D721Med (cell line): Measurements from ENCODE around the gene MXRA8.

Experiments
- DNase-seq: peaks from one replicate; pipeline ENCODE4 v3.0.0; 2011; ENCODE audit warnings: low spot score; ENCODE audit not compliant: insufficient read length
- FAIRE-seq: peaks from 2 replicates; lab custom pipeline; 2011; peaks lifted over from hg19 to GRCh38; lab: Jason Lieb, UNC
- TF ChIP-seq, protein P1 (sequence below): IDR thresholded peaks from 2 replicates; pipeline ENCODE4 v1.5.1; 2012; ENCODE audit warnings: mild to moderate bottlenecking, control low read depth; ENCODE audit not compliant: insufficient read depth; ENCODE audit errors: missing control alignments

The MXRA8 gene

DNA sequence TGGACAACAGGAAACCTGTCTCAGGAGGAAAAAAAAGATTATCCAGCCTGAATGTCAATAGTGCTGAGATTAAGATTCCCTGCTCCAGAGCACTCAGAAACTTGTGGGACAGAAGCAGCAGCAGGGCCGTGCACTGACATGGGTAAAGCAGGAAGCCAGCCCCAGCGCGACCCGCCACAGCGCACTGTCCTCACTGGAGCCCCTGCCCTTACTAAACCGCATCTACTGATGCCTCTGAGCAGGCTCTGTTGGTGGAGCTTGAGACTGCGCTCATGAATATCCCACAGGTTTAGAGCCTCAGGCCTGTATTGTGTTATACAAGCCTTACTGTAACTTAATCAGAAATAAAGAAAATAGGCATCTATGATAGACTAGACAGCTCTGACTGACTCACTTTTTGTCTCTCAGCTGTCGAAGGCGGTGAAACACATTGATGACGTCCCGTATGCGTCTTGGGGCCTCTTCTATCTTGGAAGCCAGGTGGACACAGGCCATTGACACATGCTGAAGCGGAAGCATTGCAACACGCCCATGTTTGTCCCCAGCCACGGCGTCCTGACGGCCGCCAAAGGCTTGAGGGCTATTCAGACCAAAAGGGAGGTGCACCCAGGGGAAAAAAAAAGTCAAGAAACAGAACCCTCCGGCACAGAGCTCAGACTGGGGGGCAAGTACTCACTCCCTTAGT, 39.6 kb upstream of the MXRA8 start:
- FAIRE-seq = no peak

DNA sequence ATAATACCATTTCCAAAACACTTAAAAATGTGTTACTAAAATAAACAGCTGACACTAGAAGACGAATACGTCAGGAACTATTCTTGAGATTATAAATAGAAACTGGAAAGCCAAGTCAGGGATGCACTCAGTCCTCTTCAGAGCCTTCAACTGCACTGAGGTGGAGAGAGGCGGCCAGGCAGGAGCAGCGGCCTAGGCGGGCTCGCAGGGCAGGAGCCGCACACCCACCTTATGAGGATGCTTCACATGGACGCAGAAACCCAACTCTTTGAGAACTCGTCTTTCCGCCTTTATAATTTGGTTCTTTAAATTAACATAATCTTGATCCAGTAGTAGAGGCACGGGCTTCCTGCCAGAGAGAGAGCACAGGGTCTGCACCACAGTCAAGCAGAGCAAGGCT, 36.8 kb upstream of the MXRA8 start:
- TF ChIP-seq, protein P1, sequence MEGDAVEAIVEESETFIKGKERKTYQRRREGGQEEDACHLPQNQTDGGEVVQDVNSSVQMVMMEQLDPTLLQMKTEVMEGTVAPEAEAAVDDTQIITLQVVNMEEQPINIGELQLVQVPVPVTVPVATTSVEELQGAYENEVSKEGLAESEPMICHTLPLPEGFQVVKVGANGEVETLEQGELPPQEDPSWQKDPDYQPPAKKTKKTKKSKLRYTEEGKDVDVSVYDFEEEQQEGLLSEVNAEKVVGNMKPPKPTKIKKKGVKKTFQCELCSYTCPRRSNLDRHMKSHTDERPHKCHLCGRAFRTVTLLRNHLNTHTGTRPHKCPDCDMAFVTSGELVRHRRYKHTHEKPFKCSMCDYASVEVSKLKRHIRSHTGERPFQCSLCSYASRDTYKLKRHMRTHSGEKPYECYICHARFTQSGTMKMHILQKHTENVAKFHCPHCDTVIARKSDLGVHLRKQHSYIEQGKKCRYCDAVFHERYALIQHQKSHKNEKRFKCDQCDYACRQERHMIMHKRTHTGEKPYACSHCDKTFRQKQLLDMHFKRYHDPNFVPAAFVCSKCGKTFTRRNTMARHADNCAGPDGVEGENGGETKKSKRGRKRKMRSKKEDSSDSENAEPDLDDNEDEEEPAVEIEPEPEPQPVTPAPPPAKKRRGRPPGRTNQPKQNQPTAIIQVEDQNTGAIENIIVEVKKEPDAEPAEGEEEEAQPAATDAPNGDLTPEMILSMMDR = no peak
- FAIRE-seq = no peak
- no peak for DNase-seq

More for the DNA sequence above, 39.6 kb upstream of the MXRA8 start:
- TF ChIP-seq, protein P1 = no peak
- DNase-seq = no peak

DNA sequence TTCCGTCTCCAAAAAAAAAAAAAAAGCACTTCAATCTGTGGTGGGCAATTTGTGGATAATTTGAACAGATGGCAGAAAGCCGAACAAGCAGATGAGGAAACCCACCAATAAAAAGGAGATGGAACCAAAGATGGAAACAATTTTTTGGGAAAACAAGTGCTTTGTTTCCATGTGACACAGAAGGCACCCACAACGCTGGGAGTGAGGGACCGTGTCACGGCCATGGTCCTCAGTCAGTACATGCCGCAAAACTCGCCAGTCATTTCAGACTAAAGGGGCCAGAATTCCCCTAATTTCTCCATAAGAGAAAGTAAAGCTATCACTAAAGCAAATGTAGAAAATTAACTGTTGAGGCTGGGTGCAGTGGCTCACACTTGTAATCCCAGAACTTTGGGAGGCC, 35.8 kb upstream of the MXRA8 start:
- TF ChIP-seq, protein P1 = no peak
- FAIRE-seq = no peak
- DNase-seq = no peak

DNA sequence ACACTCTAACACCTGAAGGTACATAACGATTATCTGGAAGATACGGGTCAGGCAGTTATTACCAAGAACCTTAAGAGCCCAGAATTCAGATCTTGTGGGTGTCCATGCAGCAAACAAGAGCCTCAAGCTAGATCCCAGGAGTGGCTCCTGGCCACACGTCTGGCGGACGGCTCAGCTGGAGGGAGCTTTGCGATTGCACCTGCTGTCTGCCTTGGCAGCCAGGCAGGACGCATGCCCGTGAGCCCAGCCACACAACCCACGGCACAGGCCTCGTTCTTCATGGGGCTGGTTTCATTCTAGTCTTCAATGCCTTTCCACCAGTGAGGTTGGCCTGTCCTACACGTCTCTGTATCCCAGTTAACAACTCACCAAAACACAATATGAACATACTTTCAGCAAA, 35.1 kb upstream of the MXRA8 start:
- FAIRE-seq = no peak
- no peak for DNase-seq
- TF ChIP-seq, protein P1 = no peak

DNA sequence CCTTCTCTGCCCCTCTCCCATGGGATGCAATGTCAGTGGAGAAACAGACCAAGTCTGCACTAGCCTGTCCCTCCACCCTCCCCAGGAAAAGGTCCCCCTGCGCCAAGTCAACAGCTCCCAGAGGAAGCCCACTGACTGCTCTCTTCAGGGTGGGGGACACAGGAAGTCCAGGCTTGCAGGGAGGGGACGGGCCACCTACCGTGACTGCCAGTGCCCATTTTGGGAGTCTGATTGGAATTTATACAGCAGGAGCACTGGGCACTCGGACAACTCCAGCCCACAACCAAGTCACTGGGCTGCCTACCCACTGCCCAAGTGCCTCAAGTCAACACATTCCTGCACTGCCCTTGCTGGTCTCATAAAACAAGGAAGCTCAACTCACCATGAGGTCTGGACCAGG, 34.7 kb upstream of the MXRA8 start:
- TF ChIP-seq, protein P1 = no peak
- FAIRE-seq = no peak
- DNase-seq = no peak

DNA sequence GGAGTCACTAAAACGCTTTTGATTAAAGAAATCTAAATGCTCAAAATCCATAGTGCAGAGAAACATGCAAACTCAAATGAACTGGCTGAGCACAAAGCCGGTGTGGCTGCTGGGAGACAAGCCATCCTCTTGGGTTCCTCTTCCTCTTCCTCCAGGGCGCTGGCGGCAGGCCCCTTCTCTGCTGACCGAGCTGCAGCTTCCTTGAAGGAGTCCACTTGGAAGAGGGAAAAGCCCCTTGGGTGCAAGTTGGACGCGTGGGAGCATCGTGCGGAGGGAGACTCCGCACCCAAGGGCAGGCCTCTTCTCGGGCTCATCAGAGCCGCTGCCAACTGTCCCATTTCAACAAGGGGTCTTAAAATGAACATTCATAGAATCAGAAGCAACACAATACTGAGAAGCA, 32.9 kb upstream of the MXRA8 start:
- FAIRE-seq = no peak
- no peak for DNase-seq
- TF ChIP-seq, protein P1 = no peak

DNA sequence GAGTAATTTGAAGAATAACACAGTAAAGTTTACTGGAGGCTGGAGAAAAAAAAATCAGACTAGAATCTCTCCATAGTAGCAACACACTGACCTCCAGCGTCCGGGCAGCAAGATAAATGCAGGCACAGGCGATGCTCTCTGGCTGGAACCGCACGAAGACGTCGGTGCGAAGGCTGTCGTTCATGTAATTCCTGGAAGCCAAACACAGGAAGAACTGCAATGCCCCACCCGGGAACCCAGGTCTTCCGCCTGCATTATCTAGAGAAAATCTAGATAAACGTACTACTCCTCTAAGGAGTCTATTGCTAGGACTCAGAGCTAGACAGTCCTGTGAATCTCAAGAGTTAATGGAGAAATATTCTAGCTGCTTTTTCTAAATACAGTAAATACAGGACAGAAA, 32.3 kb upstream of the MXRA8 start:
- FAIRE-seq = no peak
- TF ChIP-seq, protein P1 = no peak
- no peak for DNase-seq
